Pancreas (tissue), 10 donors: ENCODE results near the gene SLC29A3. TPM values are rescaled to one million over a fixed set of nuclear protein-coding genes. Genes with fewer than 3 reads are reported as not detected.

Experiments
- ATAC-seq, 4 donors: fragments of 200-7000 bp; cut with Tn5 transposase; one replicate each; pipeline versions ENCODE4 v1.8.0 to v1.9.1; 2020; ENCODE audit warnings: mild to moderate bottlenecking in 4 of 4, moderate library complexity in 4 of 4
- DNase-seq, 6 donors: peaks; one replicate each; pipeline ENCODE4 v3.0.0-alpha.2; 2020
- FAIRE-seq: peaks from 2 replicates; lab custom pipeline; 2012; peaks lifted over from hg19 to GRCh38; lab: Jason Lieb, UNC
- H3K27ac ChIP-seq, 4 donors: fragments of 200-600 bp; sonication (generic); 1 replicate in 3 of 4; 2 replicates in 1 of 4; pipeline versions ENCODE4 v1.5.0 to v1.8.0; 2020
- H3K27me3 ChIP-seq, 4 donors: fragments of 200-600 bp; one replicate each; pipeline ENCODE4 v1.8.0; 2021
- H3K36me3 ChIP-seq, 3 donors: fragments of 200-600 bp; sonication (generic) in 1 of 3; one replicate each; pipeline versions ENCODE4 v1.5.0 to v1.8.0; 2020 to 2021
- H3K4me1 ChIP-seq, 3 donors: fragments of 200-600 bp; one replicate each; pipeline ENCODE4 v1.8.0; 2021
- H3K4me3 ChIP-seq, 4 donors: fragments of 200-600 bp; sonication (generic) in 2 of 4; one replicate each; pipeline versions ENCODE4 v1.5.0 to v1.8.0; 2020 to 2021
- H3K9me3 ChIP-seq, 4 donors: fragments of 200-600 bp; one replicate each; pipeline ENCODE4 v1.8.0; 2021
- CTCF ChIP-seq, 4 donors: fragments of 200-600 bp; sonication (generic) in 3 of 4; IDR thresholded peaks; one replicate each; pipeline versions ENCODE4 v1.5.0 to v1.8.0; 2021; ENCODE audit warnings: antibody characterized with exemption in 4 of 4
- WGBS, 2 donors: extraction: QIAGEN DNeasy Blood & Tissue Kit; methylation state at CpG; one replicate each; pipeline ENCODE4 v1.1.7; 2013; 5-methylcytosine and 5-hydroxymethylcytosine counted together
- intact Hi-C, 3 donors: fragments of 100-400 bp; cut with DNase I; formaldehyde crosslinking; loops; one replicate each; pipeline versions ENCODE4 v1.11.1 to v1.14.2; 2022
- polyA plus RNA-seq, 2 donors: library from polyadenylated mRNA; stranded (reverse); fragments of 200-250 nt; gene quantifications; one replicate each; pipeline ENCODE4 v1.2.3, GENCODE V29; 2013
- total RNA-seq, 6 donors: library from RNA; stranded (reverse); fragmentation: NEBNext Ultra II Directional in 4 of 6; extraction: Animal tissue kit (Norgen Biotek cat#: 25700) in 4 of 6; gene quantifications; one replicate each; pipeline versions ENCODE4 v1.2.1 to v1.2.4, GENCODE V29; 2021 to 2023
- donor health status: healthy with polysubstance abuse.
- donor health status: DM: no; HTN: no; CAD: no; lungs with moderate emphysema.
- donor health status: DM: no; HTN: no; CAD: no.
- donor health status: control.
- donor health status: control.
- donor health status: Bipolar disorder and iron deficiency.
- donor health status: DM: yes; HTN: yes; CAD: no.
- donor health status: DM: no; HTN: no; CAD: no.
- donor health status: DM: no; HTN: no; CAD: no.
- donor health status: DM: yes; HTN: yes; CAD: no.

The SLC29A3 gene
- total and polyA plus RNA-seq, 8 donors: 2.2 to 7.0 (median 3.2) TPM

GRCh38 chr10:71402005-71402404 is 82.9 kb downstream of the SLC29A3 start:
- intact Hi-C loops: no loop called here
- FAIRE-seq (no peak), ATAC-seq (no peak), DNase-seq (no peak)
- TF ChIP-seq CTCF (IDR thresholded peaks at IDR 0.05): no peak
- no peaks in the 10 kb centered on the region for H3K9me3 ChIP-seq
- peaks cover 0 to 10% (median 5%) of the 10 kb centered on the region in 3 donors for H3K4me1 ChIP-seq
- H3K27me3 ChIP-seq: peaks cover 0 to 7% (median 0%) of the 10 kb centered on the region in 4 donors
- WGBS, 2 donors: 85 to 90% methylated on average over 7 of the region's 7 CpGs
- H3K4me3 ChIP-seq: no peak overlapping the region
- no peak overlapping the region for H3K27ac ChIP-seq
- no peaks in the 10 kb centered on the region for H3K36me3 ChIP-seq

GRCh38 chr10:71404503-71405295 is 85.6 kb downstream of the SLC29A3 start:
- WGBS, 2 donors: 71 to 79% methylated on average over 13 of the region's 13 CpGs
- H3K27me3 ChIP-seq: peaks cover 0 to 3% (median 0%) of the 10 kb centered on the region in 4 donors
- no peaks in the 10 kb centered on the region for H3K9me3 ChIP-seq
- H3K27ac ChIP-seq: no peak overlapping the region
- DNase-seq: no peak
- H3K36me3 ChIP-seq: no peaks in the 10 kb centered on the region
- no peak for FAIRE-seq
- no peak overlapping the region for H3K4me3 ChIP-seq
- no peak for TF ChIP-seq CTCF (IDR thresholded peaks at IDR 0.05)
- no peaks in the 10 kb centered on the region for H3K4me1 ChIP-seq
- no peak for ATAC-seq
- intact Hi-C loops: no loop called here

GRCh38 chr10:71406878-71407277 is 87.8 kb downstream of the SLC29A3 start:
- H3K36me3 ChIP-seq: no peaks in the 10 kb centered on the region
- intact Hi-C loops: no loop called here
- H3K9me3 ChIP-seq: no peaks in the 10 kb centered on the region
- no peak overlapping the region for H3K27ac ChIP-seq
- DNase-seq (no peak), FAIRE-seq (no peak), ATAC-seq (no peak)
- peaks cover 0 to 2% (median 0%) of the 10 kb centered on the region in 4 donors for H3K27me3 ChIP-seq
- no peak for TF ChIP-seq CTCF (IDR thresholded peaks at IDR 0.05)
- H3K4me3 ChIP-seq: no peak overlapping the region
- 82 to 88% methylated on average over 3 of the region's 3 CpGs for WGBS, 2 donors
- H3K4me1 ChIP-seq: no peaks in the 10 kb centered on the region

- no peak for TF ChIP-seq CTCF (IDR thresholded peaks at IDR 0.05)
- 66% methylated on average over 9 of the region's 9 CpGs for WGBS, 2 donors
- Histone ChIP-seq H3K9me3 (no peaks in the 10 kb centered on the region), H3K27ac (no peak overlapping the region), H3K27me3 (no peaks in the 10 kb centered on the region), H3K4me3 (no peak overlapping the region), H3K4me1 (no peaks in the 10 kb centered on the region), H3K36me3 (no peaks in the 10 kb centered on the region)
- ATAC-seq (no peak), DNase-seq (no peak), FAIRE-seq (no peak)
- intact Hi-C loops: no loop called here
Observed at GRCh38 chr10:71408436-71409225, 89.6 kb downstream of the SLC29A3 start.
